ENCODE data around the gene FLVCR2.
"Not testable (repeated sequence)": the region's sequence is repeated elsewhere in the genome, so short reads cannot be mapped to it uniquely, and the experiment has no call there.

The FLVCR2 gene

GRCh38 chr14:75600100-75600499 is 21.7 kb downstream of the FLVCR2 start:
- ATAC-seq: not testable (repeated sequence)

GRCh38 chr14:75601061-75601460 is 22.6 kb downstream of the FLVCR2 start:
- not testable (repeated sequence) for ATAC-seq

- TF ChIP-seq, protein P1, sequence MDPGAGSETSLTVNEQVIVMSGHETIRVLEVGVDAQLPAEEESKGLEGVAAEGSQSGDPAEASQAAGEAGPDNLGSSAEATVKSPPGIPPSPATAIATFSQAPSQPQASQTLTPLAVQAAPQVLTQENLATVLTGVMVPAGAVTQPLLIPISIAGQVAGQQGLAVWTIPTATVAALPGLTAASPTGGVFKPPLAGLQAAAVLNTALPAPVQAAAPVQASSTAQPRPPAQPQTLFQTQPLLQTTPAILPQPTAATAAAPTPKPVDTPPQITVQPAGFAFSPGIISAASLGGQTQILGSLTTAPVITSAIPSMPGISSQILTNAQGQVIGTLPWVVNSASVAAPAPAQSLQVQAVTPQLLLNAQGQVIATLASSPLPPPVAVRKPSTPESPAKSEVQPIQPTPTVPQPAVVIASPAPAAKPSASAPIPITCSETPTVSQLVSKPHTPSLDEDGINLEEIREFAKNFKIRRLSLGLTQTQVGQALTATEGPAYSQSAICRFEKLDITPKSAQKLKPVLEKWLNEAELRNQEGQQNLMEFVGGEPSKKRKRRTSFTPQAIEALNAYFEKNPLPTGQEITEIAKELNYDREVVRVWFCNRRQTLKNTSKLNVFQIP (CRISPR knock-in tag; IDR thresholded peaks at IDR 0.05; ENCODE audit: borderline replicate concordance, low read depth): no peak
- TF ChIP-seq ZNF8 (CRISPR knock-in tag; IDR thresholded peaks at IDR 0.05): no peak
- TF ChIP-seq ESRRG (CRISPR knock-in tag; IDR thresholded peaks at IDR 0.05): no peak
- TF ChIP-seq TOX (CRISPR knock-in tag; IDR thresholded peaks at IDR 0.05; ENCODE audit: borderline replicate concordance): no peak
- TF ChIP-seq SNAI2 (CRISPR knock-in tag; IDR thresholded peaks at IDR 0.05): no peak
- TF ChIP-seq CREB5 (CRISPR knock-in tag; IDR thresholded peaks at IDR 0.05; ENCODE audit: low read depth): no peak
- TF ChIP-seq BACH2 (CRISPR knock-in tag; IDR thresholded peaks at IDR 0.05; ENCODE audit: borderline replicate concordance): no peak
- TF ChIP-seq ZNF565 (CRISPR knock-in tag; conservative IDR thresholded peaks at IDR 0.05; ENCODE audit: low read depth): no peak
- TF ChIP-seq ZC3H10 (CRISPR knock-in tag; IDR thresholded peaks at IDR 0.05): no peak
- no peak for ATAC-seq
These were observed 24.1 kb downstream of the FLVCR2 start for GRCh38 chr14:75602503-75602902.

DNA sequence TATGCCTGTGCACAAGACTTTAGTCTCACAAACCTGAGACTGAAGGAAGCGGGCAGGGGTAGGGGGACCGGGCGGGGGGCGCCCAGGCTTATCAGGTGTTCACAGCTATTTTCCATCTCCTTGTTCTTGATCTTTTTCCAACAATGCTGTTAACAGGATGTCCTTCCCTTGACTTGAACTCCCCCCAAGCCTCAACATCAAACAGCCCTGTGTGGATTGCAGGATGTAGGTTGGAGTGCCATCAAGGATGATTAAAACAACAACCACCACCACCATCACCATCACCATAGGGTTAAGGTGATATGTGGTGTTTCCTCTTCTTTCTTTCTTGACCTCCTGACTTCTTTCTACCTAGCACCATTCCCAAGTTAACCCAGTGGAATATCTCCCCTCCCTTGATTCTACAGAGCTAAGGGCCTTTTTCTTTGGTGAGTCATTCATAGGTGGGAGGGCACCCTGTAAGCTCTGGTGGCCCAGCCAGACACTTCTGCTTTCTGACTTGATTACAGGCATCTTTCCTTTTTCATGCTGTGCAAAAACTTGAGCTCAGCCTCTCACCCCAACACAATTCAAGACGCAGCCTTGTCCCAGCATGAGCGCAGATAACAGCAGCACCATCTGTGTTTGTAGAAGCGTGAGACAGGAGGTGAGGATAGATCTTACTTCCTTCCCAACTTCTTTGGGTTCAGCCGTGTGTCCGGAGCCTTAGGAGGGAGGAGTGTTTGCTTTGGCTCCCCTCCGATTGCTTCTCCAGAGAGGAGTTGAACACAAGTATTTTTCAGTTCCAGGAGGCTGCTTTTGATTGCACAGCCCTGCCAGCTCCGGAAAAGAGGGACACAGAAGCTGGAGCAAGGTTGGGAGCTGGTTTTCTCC is 26.8 kb downstream of the FLVCR2 start:
- ATAC-seq: no peak
- TF ChIP-seq PPARA (CRISPR knock-in tag; IDR thresholded peaks at IDR 0.05; ENCODE audit: borderline replicate concordance) (no peak), ZNF8 (CRISPR knock-in tag; IDR thresholded peaks at IDR 0.05) (no peak), ZFP3 (CRISPR knock-in tag; IDR thresholded peaks at IDR 0.05) (no peak), ARNTL (CRISPR knock-in tag; IDR thresholded peaks at IDR 0.05; ENCODE audit: borderline replicate concordance, low read depth) (no peak), TCF4 (CRISPR knock-in tag; IDR thresholded peaks at IDR 0.05; ENCODE audit: borderline replicate concordance) (no peak), CSDC2 (CRISPR knock-in tag; IDR thresholded peaks at IDR 0.05) (no peak), ZC3H10 (CRISPR knock-in tag; IDR thresholded peaks at IDR 0.05) (no peak), ISL1 (CRISPR knock-in tag; IDR thresholded peaks at IDR 0.05) (no peak)
- TF ChIP-seq, protein P2, sequence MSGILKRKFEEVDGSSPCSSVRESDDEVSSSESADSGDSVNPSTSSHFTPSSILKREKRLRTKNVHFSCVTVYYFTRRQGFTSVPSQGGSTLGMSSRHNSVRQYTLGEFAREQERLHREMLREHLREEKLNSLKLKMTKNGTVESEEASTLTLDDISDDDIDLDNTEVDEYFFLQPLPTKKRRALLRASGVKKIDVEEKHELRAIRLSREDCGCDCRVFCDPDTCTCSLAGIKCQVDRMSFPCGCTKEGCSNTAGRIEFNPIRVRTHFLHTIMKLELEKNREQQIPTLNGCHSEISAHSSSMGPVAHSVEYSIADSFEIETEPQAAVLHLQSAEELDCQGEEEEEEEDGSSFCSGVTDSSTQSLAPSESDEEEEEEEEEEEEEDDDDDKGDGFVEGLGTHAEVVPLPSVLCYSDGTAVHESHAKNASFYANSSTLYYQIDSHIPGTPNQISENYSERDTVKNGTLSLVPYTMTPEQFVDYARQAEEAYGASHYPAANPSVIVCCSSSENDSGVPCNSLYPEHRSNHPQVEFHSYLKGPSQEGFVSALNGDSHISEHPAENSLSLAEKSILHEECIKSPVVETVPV (CRISPR knock-in tag; IDR thresholded peaks at IDR 0.05): no peak
- TF ChIP-seq, protein P3, sequence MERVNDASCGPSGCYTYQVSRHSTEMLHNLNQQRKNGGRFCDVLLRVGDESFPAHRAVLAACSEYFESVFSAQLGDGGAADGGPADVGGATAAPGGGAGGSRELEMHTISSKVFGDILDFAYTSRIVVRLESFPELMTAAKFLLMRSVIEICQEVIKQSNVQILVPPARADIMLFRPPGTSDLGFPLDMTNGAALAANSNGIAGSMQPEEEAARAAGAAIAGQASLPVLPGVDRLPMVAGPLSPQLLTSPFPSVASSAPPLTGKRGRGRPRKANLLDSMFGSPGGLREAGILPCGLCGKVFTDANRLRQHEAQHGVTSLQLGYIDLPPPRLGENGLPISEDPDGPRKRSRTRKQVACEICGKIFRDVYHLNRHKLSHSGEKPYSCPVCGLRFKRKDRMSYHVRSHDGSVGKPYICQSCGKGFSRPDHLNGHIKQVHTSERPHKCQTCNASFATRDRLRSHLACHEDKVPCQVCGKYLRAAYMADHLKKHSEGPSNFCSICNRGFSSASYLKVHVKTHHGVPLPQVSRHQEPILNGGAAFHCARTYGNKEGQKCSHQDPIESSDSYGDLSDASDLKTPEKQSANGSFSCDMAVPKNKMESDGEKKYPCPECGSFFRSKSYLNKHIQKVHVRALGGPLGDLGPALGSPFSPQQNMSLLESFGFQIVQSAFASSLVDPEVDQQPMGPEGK (CRISPR knock-in tag; IDR thresholded peaks at IDR 0.05; ENCODE audit: borderline replicate concordance): no peak
- TF ChIP-seq, protein P1 (CRISPR knock-in tag; IDR thresholded peaks at IDR 0.05; ENCODE audit: borderline replicate concordance, low read depth): no peak

GRCh38 chr14:75605916-75606315 is 27.5 kb downstream of the FLVCR2 start:
- no peak for ATAC-seq
- TF ChIP-seq PPARA (CRISPR knock-in tag; IDR thresholded peaks at IDR 0.05; ENCODE audit: borderline replicate concordance) (no peak), SNAI2 (CRISPR knock-in tag; IDR thresholded peaks at IDR 0.05) (no peak), ZFP3 (CRISPR knock-in tag; IDR thresholded peaks at IDR 0.05) (no peak), ZNF70 (CRISPR knock-in tag; IDR thresholded peaks at IDR 0.05) (no peak), CREB5 (CRISPR knock-in tag; IDR thresholded peaks at IDR 0.05; ENCODE audit: low read depth) (no peak), TCF4 (CRISPR knock-in tag; IDR thresholded peaks at IDR 0.05; ENCODE audit: borderline replicate concordance) (no peak), TOX (CRISPR knock-in tag; IDR thresholded peaks at IDR 0.05; ENCODE audit: borderline replicate concordance) (no peak)
- TF ChIP-seq, protein P3 (CRISPR knock-in tag; IDR thresholded peaks at IDR 0.05; ENCODE audit: borderline replicate concordance): no peak

All from SK-N-SH treated with all-trans-retinoic acid at 6 μM for 48 hours (cell line).